Type B pancreatic cell (in vitro differentiated cells): ENCODE measurements around the gene GPR162. TPM values are rescaled to one million over a fixed set of nuclear protein-coding genes. Genes with fewer than 3 reads are reported as not detected.

ENCODE experiments used
- DNase-seq: peaks from one replicate; pipeline ENCODE4 v3.0.0; 2021; ENCODE audit warnings: mixed read lengths; ENCODE audit not compliant: unreplicated experiment; ENCODE audit errors: extremely low spot score
- H3K27ac Mint-ChIP-seq: 2 replicates; pipeline ENCODE4 v1.8.0; 2021; ENCODE audit warnings: mild to moderate bottlenecking, mixed read lengths
- H3K27me3 Mint-ChIP-seq: 2 replicates; pipeline ENCODE4 v1.8.0; 2021; ENCODE audit warnings: mixed read lengths
- H3K36me3 Mint-ChIP-seq: 2 replicates; pipeline ENCODE4 v1.8.0; 2021; ENCODE audit warnings: mixed read lengths
- H3K4me1 Mint-ChIP-seq: one replicate; pipeline ENCODE4 v1.8.0; 2021; ENCODE audit warnings: mixed read lengths; ENCODE audit not compliant: unreplicated experiment
- H3K4me3 Mint-ChIP-seq: 2 replicates; pipeline ENCODE4 v1.8.0; 2021; ENCODE audit warnings: mild to moderate bottlenecking, mixed read lengths
- H3K9me3 Mint-ChIP-seq: 2 replicates; pipeline ENCODE4 v1.8.0; 2021; ENCODE audit warnings: mixed read lengths
- long read RNA-seq: library from polyadenylated mRNA; unstranded; transcript quantifications from one replicate; pipeline ENCODE4 v2.0.0, GENCODE V29; 2020
- total RNA-seq: library from RNA; stranded (reverse); gene quantifications from 2 replicates; pipeline ENCODE4 v1.2.1, GENCODE V29; 2021; ENCODE audit warnings: low replicate concordance
- TF ChIP-seq, protein P1 (sequence below): fragments of 200-600 bp; sonication (generic); conservative IDR thresholded peaks from 2 replicates; pipeline ENCODE4 v1.5.0; 2021; ENCODE audit warnings: antibody characterized with exemption, mild to moderate bottlenecking

The GPR162 gene, protein sequence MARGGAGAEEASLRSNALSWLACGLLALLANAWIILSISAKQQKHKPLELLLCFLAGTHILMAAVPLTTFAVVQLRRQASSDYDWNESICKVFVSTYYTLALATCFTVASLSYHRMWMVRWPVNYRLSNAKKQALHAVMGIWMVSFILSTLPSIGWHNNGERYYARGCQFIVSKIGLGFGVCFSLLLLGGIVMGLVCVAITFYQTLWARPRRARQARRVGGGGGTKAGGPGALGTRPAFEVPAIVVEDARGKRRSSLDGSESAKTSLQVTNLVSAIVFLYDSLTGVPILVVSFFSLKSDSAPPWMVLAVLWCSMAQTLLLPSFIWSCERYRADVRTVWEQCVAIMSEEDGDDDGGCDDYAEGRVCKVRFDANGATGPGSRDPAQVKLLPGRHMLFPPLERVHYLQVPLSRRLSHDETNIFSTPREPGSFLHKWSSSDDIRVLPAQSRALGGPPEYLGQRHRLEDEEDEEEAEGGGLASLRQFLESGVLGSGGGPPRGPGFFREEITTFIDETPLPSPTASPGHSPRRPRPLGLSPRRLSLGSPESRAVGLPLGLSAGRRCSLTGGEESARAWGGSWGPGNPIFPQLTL
- 5.4 and 17.8 TPM in 2 replicates for total RNA-seq
- long read RNA-seq, partial matches to known transcripts, result 2 of 2 reads
- long read RNA-seq, other reads (novel, unspliced or antisense), result 0 of 2 reads

DNA sequence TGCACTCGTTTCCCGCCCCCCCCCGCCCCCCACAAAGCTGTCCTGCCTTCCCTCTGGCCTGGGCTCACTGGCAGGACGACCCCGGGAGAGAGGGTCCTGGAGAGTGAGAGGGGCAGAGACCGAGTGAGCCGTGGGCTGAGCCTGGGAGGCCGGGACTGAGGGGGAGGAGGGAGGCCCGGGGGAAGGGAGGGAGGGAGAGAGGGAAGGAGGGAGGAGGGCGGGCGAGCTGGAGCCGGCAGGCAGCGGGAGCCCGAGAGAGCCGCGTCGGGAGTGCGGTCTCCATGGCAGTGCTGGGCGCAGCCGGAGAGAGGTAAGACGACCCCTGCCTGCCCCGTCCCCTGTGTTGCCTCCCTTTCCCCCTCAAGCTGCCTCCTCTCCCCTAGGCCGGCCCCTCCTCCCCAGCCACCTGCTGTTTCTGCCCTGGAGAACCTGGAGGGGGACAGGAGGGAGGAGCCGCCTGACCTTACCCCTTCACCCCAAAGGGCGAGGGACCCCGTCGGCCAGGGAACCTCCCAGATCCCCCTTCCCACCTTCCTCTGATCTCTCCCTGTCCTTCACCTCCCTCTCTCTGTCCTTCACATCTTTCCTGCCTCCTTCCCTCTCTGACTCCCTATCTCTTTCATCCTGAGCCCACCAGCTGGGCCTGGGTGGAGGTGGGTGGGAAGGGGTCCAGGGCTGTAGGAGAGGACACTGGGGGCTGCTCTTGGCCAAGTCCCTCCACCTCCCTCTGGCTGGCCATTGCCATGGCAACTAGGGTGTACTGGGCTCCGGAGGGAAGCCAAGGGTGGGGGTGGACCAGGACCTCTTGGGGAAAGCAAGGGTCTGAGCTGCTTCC lies at the start of gene GPR162:
Gene GPR162 (plus strand): TSS at position 231 of the 835 bp plus-strand sequence. CDS start 2,078 bp downstream, outside the sequence.
- Mint-ChIP-seq H3K27me3 (peaks cover 52% of the 10 kb centered on the region), H3K4me3 (peak within 1 kb of the TSS; percentile 89), H3K27ac (peak within 1 kb of the TSS; percentile 75), H3K36me3 (peaks cover 4% of the 10 kb centered on the region), H3K9me3 (no peaks in the 10 kb centered on the region), H3K4me1 (peaks cover 54% of the 10 kb centered on the region)
- DNase-seq, result no peak
- TF ChIP-seq, protein P1, sequence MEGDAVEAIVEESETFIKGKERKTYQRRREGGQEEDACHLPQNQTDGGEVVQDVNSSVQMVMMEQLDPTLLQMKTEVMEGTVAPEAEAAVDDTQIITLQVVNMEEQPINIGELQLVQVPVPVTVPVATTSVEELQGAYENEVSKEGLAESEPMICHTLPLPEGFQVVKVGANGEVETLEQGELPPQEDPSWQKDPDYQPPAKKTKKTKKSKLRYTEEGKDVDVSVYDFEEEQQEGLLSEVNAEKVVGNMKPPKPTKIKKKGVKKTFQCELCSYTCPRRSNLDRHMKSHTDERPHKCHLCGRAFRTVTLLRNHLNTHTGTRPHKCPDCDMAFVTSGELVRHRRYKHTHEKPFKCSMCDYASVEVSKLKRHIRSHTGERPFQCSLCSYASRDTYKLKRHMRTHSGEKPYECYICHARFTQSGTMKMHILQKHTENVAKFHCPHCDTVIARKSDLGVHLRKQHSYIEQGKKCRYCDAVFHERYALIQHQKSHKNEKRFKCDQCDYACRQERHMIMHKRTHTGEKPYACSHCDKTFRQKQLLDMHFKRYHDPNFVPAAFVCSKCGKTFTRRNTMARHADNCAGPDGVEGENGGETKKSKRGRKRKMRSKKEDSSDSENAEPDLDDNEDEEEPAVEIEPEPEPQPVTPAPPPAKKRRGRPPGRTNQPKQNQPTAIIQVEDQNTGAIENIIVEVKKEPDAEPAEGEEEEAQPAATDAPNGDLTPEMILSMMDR, result no peak

DNA sequence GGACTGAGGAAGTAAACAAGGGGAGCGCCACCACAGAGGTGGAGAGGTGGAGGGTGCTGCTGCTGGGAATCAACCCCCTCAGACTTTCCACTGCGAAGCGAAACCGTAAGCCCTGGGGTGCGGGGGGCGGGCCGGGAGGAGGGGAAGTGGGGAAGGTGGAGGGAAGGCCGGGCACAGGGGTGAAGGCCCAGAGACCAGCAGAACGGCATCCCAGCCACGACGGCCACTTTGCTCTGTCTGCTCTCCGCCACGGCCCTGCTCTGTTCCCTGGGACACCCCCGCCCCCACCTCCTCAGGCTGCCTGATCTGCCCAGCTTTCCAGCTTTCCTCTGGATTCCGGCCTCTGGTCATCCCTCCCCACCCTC lies 49.3 kb upstream of the GPR162 start, which contains the start of gene LAG3:
Gene LAG3 (plus strand): TSS at position 190 of the 365 bp plus-strand sequence. CDS start 333 bp downstream, outside the sequence.
- Mint-ChIP-seq H3K4me1 (peaks cover 29% of the 10 kb centered on the region), H3K27ac (peak within 1 kb of the TSS; percentile 30), H3K4me3 (peak within 1 kb of the TSS; percentile 38), H3K36me3 (peaks cover 23% of the 10 kb centered on the region), H3K9me3 (no peaks in the 10 kb centered on the region), H3K27me3 (peaks cover 64% of the 10 kb centered on the region)
- no peak for DNase-seq
- TF ChIP-seq, protein P1, result no peak

DNA sequence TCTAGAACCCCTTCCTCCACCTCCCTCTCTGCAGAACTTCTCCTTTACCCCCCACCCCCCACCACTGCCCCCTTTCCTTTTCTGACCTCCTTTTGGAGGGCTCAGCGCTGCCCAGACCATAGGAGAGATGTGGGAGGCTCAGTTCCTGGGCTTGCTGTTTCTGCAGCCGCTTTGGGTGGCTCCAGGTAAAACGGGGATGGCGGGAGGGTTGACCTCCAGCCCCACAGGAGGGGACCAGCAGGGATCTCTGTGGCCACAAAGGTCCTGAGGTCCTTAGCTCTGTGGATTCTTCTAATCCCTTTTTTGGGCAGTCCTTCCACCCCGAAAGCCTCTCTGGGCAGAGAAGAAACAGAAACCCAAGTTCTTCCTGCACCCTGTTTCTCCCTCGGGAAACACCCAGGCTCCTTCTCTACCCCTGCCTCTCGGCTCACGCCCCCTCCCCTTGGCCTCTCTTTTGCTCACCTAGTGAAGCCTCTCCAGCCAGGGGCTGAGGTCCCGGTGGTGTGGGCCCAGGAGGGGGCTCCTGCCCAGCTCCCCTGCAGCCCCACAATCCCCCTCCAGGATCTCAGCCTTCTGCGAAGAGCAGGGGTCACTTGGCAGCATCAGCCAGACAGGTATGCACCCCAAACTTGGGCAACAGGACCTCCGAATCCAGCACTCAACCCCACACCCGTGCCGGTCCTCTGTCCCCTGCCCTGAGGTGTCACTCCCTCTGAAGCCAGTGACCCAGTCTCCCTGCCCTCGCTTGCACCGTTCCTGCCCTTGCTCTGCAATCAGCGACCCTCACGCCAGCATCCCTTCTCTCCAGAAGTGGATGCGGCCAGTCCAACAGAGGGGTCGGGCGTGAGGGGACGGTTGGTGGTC lies 48.7 kb upstream of the GPR162 start:
- DNase-seq, result no peak
- Mint-ChIP-seq H3K27ac (no peak overlapping the region), H3K4me3 (peak overlapping the region; percentile 34), H3K4me1 (peaks cover 29% of the 10 kb centered on the region), H3K9me3 (no peaks in the 10 kb centered on the region), H3K27me3 (peaks cover 66% of the 10 kb centered on the region), H3K36me3 (peaks cover 20% of the 10 kb centered on the region)
- TF ChIP-seq, protein P1, result no peak

DNA sequence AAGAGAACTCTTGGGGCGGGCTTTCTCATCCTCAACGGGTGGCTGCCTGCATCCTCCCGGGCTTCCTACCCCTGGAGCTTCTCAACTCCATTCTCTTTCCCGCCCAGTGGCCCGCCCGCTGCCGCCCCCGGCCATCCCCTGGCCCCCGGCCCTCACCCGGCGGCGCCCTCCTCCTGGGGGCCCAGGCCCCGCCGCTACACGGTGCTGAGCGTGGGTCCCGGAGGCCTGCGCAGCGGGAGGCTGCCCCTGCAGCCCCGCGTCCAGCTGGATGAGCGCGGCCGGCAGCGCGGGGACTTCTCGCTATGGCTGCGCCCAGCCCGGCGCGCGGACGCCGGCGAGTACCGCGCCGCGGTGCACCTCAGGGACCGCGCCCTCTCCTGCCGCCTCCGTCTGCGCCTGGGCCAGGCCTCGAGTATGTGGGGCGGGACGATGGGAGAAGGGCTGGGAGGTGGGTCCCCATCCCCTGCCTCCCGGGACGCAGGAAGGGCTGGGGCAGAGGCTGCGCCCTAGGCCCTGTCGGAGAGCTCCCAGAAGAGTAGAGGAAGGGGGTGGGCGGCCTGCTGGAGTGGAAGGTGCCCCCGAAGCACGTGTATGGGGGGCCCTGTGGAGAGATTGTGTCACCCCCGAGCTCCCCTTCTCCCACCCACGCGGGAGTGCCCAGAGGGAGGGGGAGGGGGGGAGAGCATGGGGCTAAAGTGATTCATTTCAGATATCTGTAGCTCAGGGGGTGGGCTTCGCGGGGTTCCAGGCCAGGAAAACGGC lies 47.9 kb upstream of the GPR162 start:
- peaks cover 29% of the 10 kb centered on the region for H3K4me1 Mint-ChIP-seq
- peak overlapping the region; percentile 34 for H3K4me3 Mint-ChIP-seq
- peaks cover 74% of the 10 kb centered on the region for H3K27me3 Mint-ChIP-seq
- no peak for DNase-seq
- H3K27ac Mint-ChIP-seq, result no peak overlapping the region
- no peaks in the 10 kb centered on the region for H3K9me3 Mint-ChIP-seq
- TF ChIP-seq, protein P1, result no peak
- H3K36me3 Mint-ChIP-seq, result peaks cover 23% of the 10 kb centered on the region
